ENCODE measurements around the gene CTAGE9. TPM values are rescaled to one million over a fixed set of nuclear protein-coding genes. Genes with fewer than 3 reads are reported as not detected.
"Not testable (repeated sequence)": the region's sequence is repeated elsewhere in the genome, so short reads cannot be mapped to it uniquely, and the experiment has no call there.

The CTAGE9 gene, protein sequence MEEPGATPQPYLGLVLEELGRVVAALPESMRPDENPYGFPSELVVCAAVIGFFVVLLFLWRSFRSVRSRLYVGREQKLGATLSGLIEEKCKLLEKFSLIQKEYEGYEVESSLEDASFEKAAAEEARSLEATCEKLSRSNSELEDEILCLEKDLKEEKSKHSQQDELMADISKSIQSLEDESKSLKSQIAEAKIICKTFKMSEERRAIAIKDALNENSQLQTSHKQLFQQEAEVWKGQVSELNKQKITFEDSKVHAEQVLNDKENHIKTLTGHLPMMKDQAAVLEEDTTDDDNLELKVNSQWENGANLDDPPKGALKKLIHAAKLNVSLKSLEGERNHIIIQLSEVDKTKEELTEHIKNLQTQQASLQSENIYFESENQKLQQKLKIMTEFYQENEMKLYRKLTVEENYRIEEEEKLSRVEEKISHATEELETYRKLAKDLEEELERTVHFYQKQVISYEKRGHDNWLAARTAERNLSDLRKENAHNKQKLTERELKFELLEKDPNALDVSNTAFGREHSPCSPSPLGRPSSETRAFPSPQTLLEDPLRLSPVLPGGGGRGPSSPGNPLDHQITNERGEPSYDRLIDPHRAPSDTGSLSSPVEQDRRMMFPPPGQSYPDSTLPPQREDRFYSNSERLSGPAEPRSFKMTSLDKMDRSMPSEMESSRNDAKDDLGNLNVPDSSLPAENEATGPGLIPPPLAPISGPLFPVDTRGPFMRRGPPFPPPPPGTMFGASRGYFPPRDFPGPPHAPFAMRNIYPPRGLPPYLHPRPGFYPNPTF
- not detected in 2 replicates for total RNA-seq

DNA sequence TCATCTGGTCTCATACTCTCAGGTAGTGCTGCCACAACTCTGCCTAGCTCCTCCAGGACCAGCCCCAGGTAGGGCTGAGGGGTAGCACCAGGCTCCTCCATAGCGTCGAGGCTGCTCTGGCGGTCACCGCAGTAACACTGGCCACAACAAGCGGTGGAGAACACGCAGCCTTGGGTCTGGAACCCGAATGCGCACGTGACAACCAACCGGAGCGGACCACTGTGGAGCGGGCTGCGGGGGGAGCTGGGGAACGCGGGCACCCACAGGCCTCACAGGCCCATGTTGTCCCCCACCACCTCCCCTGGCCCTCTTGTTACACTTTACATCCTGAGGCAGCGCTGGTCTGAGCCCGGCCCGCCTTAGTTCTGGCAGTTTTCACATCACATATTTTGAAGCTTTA lies at the start of gene CTAGE9:
TSS of gene CTAGE9 (minus strand) at position 101 of the 400 bp plus-strand sequence. CDS start at position 101, 0 bp downstream.
- DNase-seq (ENCODE audit: low read depth, low spot score): not testable (repeated sequence)

DNA sequence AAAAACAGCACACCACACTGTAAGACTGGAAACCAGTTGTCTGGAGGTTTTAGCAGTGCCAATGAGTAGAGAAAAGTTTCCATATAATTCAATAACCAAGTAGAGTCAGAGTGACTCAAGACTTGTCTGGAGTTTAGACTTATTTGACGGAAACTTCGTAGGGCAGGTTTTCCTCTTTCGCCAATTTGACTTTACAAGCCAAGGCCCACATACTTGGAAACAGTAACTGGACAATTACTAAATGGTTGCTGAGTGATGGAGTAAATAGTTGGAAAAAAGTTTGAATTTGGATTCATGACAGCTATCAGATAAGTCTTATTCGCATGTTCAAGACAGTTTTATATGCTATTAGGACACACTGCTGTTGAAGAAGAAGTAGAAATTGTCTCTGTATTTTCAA lies 48.1 kb upstream of the CTAGE9 start:
- DNase-seq (ENCODE audit: low read depth, low spot score): no peak

DNA sequence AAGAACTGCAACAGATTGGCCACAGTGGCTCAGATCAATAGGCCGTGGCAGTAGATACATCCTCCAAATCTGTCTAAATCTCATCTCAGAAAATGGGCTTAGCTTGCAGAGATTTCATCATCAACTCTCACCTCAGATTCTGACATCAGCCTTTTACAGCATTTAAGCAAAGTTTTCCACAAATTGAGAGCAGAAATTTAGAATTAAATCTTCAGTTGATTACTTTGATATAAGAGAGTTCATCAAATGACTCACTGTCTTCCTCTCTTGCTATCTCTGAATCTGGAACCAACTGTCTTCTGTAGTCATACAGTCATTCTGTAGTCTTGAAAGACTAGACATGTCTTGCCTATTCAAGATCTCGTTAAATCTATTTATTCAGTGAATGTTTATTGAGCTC lies 45.2 kb upstream of the CTAGE9 start:
- DNase-seq (ENCODE audit: low read depth, low spot score): no peak

DNA sequence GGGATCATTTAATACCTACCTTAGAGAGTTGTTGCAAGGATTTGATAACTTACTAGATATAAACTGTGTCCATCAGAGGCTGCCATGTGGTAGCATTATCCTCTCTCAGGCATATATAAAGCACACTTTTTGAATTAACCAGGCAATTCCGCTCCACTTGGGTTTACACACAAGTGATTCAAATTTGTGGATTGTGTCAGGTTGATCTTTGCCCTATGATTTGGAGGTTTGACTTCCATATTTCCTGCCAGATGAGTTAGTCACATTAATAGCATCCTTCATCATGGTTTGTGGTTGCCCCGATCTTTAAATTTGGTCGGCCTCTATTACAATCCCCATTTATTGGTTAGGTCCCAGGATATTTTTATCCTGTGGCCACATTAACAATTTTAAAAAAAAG lies 44.8 kb upstream of the CTAGE9 start:
- DNase-seq (ENCODE audit: low read depth, low spot score): no peak

DNA sequence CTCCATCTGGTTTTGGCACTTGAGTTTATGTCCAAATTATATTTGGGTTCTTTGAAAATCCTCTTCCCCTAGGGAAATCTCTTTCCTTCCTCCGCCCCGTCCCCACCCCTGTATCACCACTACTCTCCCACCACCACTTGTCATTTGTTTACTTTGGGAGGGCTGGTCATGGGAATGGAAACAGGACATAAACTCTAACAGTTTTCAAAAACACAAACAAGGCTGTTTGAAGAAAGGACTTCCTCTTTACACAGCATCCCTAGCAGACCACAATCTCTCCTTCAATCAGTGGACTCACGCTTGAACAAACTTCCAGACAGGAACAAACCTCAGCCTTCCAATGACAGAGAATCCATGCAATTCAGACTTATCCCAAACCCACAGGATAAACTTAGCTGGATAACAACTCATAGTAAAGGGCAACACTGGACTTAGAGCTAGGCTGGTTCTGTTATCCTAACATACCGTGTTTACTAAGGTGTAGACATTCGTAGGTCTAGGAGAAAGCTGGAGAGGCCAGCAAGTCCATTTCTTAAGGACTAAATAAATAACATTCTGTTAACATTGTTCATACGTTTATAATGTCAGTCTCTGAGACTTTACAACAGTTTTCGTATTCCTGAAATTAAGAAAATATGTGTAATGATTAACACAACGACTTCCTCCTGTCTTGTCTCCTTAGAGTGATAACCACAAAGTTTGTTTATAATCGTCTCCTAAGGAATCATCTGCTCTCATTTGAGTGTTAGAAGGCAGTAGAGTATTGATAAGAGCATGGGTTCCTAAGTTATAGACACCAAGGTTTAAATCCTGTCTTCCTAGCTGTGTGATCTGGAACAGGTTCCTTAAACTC lies 44.1 kb upstream of the CTAGE9 start:
- no peak for DNase-seq (ENCODE audit: low read depth, low spot score)

DNA sequence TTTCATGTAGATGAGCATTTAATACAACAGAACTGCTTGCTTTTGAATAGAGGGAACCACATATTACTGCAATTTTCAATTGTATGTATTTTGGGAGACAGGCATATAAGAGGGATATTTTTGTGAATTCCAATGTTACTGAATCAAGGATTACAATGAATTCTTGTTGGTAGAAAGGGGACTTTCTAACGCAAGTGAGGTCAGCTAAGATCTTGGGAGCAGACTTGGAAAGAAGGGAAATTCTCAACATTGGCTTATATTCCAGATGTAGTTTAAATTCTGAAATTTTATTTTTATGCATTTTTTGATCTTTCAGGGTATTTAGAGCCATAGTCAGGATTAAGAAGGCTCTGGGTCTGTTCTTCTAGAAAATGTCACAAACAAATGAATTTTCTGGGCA lies 43.3 kb upstream of the CTAGE9 start:
- no peak for DNase-seq (ENCODE audit: low read depth, low spot score)

DNA sequence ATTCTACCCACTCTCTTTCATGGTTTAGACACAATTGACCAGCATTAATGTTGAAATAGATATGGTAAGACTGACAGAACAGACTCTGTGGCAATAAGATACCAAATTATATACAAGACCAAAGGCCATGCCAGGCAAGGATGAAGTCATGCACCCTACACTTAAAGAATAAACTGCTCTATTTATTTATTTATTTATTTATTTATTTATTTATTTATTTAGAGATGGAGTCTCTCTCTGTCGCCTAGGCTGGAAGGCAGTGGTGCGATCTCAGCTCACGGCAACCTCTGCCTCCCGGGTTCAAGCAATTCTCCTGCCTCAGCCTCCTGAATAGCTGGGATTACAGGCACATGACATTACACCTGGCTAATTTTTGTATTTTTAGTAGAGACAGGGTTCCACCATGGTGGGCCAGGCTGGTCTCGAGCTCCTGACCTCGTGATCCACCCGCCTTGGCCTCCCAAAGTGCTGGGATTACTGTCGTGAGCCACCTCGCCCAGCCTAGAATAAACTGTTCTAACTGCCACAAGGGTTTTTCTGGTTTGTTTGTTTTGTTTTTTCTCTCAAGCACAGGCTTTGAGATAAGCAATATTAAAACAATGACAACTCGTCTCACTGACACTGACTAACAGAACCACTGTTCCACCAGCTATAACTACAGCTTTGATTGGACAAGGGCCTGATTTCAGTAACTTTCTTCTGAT lies 40.3 kb upstream of the CTAGE9 start:
- DNase-seq (ENCODE audit: low read depth, low spot score): not testable (repeated sequence)

DNA sequence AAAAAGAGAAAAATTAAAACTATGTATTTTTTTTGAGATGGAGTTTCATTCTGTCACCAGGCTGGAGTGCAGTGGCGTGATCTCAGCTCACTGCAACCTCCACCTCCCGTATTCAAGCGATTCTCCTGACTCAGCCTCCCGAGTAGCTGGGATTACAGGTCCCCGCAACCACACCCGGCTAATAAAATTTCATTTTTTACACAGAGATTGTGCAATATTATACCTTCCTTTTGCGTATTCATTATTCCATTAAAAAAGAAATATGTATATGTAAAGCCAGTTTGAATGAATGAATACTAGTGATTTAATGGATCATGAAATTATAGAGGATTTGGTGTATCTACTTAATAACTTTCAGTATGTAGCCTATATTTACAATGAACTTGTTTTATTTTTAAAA lies 38.2 kb upstream of the CTAGE9 start:
- DNase-seq (ENCODE audit: low read depth, low spot score): no peak

DNA sequence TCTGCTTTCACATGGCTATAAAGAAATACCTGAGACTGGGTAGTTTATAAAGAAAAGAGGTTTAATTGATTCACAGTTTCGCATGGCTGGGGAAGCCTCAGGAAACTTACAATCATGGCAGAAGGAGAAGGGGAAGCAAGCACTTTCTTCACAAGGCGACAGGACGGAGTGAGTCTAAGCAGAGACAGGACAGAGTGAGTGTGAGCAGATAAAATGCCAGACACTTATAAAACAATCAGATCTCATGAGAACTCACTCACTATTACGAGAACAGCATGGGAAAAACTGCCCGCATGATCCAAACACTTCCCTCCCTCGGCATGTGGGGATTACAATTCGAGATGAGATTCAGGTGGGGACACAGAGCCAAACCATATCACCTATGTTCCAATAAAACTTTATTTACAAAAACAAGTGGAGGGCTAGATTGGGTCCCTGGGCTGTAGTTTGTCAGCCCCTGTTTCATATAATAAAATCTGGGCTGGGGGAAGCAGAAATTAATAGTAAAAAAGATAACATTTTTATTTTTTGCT lies 37.1 kb upstream of the CTAGE9 start:
- DNase-seq (ENCODE audit: low read depth, low spot score): no peak

DNA sequence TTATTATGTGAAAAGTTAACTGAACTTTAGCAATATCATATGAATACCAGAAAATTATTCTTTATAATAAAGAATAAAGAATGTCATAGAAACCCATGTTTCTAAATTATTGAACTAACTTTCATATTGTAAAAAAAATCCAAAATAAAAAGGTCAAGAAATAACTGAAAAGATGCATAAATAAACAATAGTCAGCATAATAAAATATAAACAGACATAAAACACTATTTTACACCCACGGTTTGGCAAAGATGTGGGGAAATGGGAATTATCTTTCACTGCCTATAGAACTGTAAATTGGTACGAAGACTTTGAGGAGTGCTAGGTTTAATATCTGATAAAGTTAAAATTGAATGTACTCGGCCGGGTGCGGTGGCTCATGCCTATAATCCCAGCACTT lies 34.7 kb upstream of the CTAGE9 start:
- DNase-seq (ENCODE audit: low read depth, low spot score): no peak

DNA sequence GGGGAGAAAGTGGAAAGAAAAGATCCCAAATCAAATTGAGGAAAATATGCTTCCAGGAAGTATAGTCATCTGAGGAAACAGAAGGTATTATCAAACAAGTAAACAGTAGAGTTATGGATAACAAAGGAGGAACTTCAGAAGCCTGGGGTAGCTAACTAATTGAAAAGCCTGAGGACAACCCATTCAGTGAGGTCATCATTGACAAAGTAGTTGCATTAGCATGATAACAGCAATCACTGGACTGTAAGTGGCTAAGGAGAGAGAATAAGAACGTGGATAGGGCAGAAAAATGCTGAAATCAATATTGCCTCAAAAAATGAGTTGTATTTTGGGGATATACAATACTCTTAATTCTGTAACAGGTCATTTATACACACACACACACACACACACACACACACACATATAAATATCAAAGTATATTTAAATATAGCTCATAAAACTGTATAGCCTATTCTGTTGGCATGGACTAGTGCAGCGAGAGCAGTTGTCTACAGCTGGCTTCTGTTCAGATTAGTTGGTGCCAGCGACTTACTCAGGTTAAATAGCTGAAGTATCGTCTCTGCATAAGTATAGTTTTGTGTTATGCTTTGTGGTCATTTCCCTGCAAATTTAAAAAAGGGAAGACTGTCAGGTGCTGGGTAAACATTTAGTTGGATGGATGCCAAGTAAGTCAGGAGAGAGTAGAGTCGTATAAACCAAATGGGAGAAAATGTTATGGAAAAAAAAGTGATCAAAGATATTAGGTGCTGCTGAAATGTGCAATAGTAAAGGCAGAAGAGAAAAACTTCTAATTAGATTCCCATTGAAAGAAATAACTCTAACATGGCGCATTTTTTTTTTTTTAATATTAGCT lies 33.8 kb upstream of the CTAGE9 start:
- DNase-seq (ENCODE audit: low read depth, low spot score): no peak

DNA sequence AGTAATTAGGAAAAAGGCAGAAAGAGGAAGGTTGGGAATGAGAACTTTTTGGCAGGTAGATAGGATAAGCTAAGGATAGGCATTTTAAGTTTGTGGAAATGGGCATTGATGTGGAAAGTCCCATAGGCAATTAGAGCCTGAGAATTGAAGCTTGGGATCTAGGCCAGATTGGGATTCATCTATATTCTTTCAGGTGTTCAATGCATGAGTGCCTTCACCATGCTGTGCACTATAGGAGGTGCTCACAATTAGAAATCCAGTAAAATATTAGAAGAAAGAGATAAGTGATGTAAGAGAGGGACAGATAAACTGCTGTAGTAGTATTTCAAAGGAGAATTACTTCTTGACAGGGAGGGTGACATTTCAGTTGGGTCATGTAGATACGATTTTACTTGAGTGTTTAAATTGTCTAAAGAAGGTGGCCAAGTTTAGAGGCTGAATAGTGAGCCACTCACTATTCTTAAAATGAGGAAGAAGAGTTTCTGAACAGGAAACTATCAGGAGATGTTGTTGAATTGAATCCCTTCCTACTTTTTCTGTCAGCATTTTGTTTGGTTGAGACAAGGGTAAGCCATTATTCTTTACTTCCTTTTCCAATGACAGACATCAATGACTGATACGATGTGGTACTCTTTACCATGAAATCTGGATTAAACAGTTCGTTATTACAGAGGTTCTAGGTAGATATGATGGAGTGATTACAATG lies 31.0 kb upstream of the CTAGE9 start:
- no peak for DNase-seq (ENCODE audit: low read depth, low spot score)

DNA sequence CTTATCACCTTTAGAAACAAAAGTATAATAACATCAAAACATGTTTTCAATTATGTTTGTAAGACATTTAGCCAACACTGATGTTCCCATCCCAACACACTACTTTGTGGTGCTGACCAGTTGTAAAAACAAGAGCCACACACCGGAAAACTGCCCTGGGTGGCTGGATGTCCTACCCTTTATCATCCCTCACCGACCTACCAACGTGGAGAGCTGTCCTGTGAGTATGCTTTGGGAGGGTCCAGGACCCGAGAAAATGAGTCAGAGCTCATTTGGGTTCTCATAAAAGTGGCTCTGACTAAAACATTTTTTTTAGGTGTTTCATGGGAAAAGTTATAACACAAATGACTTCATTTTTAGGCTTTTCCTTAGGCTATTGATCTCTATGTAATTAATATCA lies 29.3 kb upstream of the CTAGE9 start:
- DNase-seq (ENCODE audit: low read depth, low spot score): no peak

DNA sequence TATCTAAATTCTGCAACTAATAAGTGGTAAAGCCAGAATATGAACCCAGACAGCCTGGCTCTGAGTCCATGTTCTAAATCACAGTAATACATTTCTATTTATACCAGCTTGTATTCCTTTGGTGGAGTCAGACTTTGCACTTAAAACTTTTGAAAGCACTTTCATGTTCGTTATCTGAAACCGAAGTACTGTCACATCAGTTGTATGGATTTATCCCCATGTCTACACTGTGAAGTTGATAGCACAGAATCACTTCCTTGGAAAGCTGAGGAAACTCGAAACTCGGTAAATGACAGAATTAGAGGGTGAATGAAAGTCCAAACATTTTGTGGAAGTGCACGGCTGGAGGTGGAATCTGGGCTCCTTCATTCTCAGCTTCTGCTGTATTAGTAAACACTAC lies 28.3 kb upstream of the CTAGE9 start:
- DNase-seq (ENCODE audit: low read depth, low spot score): no peak

DNA sequence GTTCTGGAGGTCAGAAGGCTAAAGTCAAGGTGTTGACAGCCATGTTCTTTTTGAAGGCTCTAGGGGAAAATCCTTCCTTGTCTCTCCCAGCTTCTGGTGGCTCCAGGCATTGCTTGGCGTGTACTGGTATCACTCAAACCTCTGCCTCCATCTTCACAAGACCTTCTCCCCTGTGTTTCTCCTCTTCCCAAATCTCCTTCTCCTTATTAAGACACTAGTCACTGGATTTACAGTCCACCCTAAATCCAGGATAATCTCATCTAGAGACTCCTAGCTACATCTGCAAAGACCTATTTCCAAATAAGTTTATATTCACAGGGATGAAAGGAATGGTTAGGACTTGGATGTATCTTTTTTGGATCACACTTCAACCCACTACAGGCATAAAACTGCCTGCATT lies 26.0 kb upstream of the CTAGE9 start:
- DNase-seq (ENCODE audit: low read depth, low spot score): no peak

DNA sequence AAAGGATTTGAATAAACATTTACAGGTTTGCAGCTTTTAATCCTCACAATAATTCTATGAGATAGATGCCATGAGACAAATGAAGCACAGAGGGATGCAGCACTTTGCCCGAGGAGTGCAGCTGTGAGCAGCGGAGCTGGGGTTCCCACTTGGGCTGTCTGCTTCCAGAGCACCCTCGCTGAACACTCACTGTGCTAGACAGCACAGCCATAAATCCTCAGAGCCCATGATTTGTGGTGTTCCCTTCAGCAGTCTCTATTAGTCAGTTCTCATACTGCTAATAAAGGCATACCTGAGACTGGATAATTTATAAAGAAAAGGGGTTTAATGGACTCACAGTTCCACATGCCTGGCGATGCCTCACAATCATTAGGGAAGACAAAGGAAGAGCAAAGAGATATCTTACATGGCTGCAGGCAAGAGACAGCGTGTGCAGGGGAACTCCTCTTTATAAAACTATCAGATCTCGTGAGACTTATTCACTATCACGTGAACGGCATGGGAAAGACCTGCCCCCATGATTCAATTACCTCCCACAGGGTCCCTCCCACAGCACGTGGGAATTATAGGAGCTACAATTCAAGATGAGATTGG lies 25.3 kb upstream of the CTAGE9 start:
- no peak for DNase-seq (ENCODE audit: low read depth, low spot score)

DNA sequence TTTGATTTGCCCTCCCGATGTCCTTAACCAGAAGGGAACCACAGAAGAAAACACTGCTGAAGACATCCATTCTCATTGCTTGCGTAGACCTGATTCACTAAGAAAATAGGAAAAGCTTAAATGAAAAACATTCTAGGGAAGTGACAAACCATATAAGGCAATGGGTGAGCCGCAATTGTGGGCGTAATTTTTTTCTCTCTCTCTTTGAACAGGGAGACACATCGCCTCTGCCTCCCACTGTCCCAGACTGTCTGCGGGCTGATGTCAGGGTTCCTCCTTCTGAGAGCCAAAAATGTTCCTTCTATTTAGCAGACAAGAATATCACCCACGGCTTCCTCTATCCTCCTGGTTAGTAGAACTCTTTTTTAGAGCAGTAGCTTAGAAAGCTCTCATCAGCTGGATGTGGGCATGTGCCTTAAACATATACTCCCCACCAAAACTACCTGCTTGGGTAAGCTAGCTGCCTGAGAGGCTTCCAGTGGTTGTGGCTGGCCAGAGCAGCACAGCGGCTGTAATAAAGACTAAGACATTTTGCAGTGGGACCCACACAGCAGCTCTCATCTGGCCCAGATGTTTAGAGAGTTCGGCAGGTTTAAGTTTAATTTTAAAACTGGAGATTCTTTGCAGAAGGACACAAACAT lies 22.7 kb upstream of the CTAGE9 start:
- no peak for DNase-seq (ENCODE audit: low read depth, low spot score)

DNA sequence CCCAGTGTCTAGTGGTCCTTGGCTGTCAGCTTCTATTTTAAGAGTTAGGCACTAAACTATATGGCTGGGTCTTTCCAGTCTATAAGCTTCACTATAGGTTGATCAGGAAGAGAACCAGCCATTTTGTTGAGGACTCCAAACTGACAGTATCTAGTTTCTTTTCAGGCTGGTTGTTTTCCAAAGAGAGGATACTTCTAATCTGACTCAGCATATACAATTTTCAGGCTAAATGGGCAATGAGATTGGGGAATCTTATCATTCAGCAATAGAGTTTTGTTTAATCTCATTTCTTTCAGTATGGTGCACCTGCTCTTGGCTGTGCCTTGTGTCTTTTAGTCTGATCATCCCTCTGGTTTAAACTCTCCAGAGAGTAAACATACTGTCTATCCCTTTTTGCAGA lies 20.4 kb upstream of the CTAGE9 start:
- no peak for DNase-seq (ENCODE audit: low read depth, low spot score)

DNA sequence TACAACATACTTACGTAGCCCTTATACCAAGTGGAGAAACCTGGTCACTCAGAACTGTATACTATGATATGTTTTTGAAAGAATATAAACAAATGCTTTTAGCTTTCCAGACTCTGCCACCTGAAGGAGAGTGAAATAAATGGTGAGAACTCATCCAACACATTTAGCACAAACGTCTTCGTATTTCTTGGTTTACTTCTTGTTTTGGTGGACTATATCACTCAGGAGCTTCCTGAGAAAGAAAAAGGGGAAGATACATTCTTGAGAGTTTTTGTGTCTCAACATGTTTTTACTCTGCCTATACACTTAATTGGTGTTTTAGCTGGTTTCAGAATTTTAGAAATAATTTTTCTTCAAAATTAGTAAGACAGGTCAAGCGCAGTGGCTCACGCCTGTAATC lies 19.4 kb upstream of the CTAGE9 start:
- DNase-seq (ENCODE audit: low read depth, low spot score): no peak
